Suprapubic skin (tissue), 4 donors: ENCODE measurements around the gene POLR1D. TPM values are rescaled to one million over a fixed set of nuclear protein-coding genes. Genes with fewer than 3 reads are reported as not detected.

ENCODE experiments used
- DNase-seq, 2 donors: peaks; one replicate each; pipeline ENCODE4 v3.0.0-alpha.2; 2019; ENCODE audit warnings: low spot score in 2 of 2
- H3K27ac ChIP-seq: fragments of 200-600 bp; sonication (generic); one replicate; pipeline ENCODE4 v1.5.1; 2019
- H3K27me3 ChIP-seq: fragments of 200-600 bp; sonication (generic); one replicate; pipeline ENCODE4 v1.5.1; 2019
- H3K36me3 ChIP-seq: fragments of 200-600 bp; sonication (generic); one replicate; pipeline ENCODE4 v1.5.1; 2019
- H3K4me1 ChIP-seq: fragments of 200-600 bp; sonication (generic); one replicate; pipeline ENCODE4 v1.5.1; 2019
- H3K4me3 ChIP-seq: fragments of 200-600 bp; sonication (generic); one replicate; pipeline ENCODE4 v1.5.1; 2019; ENCODE audit warnings: mild to moderate bottlenecking
- H3K9me3 ChIP-seq: fragments of 200-600 bp; sonication (generic); one replicate; pipeline ENCODE4 v1.5.1; 2019
- EP300 ChIP-seq: sonication (generic); formaldehyde crosslinking; IDR thresholded peaks from one replicate; pipeline ENCODE4 v1.6.1; 2017; ENCODE audit warnings: antibody characterized with exemption
- POLR2A ChIP-seq, 2 donors: fragments of 450-650 bp; IDR thresholded peaks; one replicate each; pipeline ENCODE4 v1.6.1; 2017; ENCODE audit warnings: antibody characterized with exemption in 2 of 2, mild to moderate bottlenecking in 2 of 2, moderate library complexity in 2 of 2
- POLR2AphosphoS5 ChIP-seq, 3 donors: sonication (generic); formaldehyde crosslinking; IDR thresholded peaks; one replicate each; pipeline ENCODE4 v1.6.1; 2017; ENCODE audit warnings: antibody characterized with exemption in 3 of 3
- WGBS: methylation state at CpG from one replicate; pipeline ENCODE4 v1.1.5; 2018; 5-methylcytosine and 5-hydroxymethylcytosine counted together
- total RNA-seq, 4 donors: library from RNA; depleted of rRNA; stranded (reverse); fragments of >200 nt; gene quantifications; one replicate each; pipeline ENCODE4 v1.1.0, GENCODE V29; 2016
- TF ChIP-seq, protein P1 (sequence below), 2 donors: fragments of 200-600 bp in 1 of 2; fragments of 450-650 bp in 1 of 2; sonication (generic) in 1 of 2; IDR thresholded peaks; one replicate each; pipeline ENCODE4 v1.5.1; 2016 to 2019; ENCODE audit warnings: antibody characterized with exemption in 2 of 2, mild to moderate bottlenecking in 1 of 2, moderate library complexity in 1 of 2

Gene POLR1D
- total RNA-seq, 4 donors from 2014 or later = 148 to 197 (median 177) TPM

DNA sequence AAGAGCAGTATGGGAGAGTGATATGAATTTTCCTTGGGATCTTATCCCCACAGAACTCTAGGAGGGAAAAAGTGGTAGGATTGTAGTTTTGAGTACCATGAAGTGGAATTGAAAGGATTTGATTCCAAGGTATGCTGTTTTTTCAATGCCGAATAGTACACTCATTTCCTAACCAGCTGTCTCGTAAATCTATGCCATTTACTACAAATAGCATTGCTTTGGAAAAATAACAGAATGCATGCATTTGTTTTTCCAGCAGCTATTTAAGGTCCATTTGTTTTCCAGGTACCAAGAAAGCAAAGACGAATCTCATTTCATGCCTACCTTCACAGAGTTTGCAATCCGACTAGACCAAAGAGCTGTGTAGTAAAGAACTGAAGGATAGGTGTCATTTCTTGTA, 10.5 kb downstream of the POLR1D start:
- DNase-seq = no peak
- H3K27ac ChIP-seq = no peak overlapping the region
- no peak for TF ChIP-seq EP300
- TF ChIP-seq, protein P1, sequence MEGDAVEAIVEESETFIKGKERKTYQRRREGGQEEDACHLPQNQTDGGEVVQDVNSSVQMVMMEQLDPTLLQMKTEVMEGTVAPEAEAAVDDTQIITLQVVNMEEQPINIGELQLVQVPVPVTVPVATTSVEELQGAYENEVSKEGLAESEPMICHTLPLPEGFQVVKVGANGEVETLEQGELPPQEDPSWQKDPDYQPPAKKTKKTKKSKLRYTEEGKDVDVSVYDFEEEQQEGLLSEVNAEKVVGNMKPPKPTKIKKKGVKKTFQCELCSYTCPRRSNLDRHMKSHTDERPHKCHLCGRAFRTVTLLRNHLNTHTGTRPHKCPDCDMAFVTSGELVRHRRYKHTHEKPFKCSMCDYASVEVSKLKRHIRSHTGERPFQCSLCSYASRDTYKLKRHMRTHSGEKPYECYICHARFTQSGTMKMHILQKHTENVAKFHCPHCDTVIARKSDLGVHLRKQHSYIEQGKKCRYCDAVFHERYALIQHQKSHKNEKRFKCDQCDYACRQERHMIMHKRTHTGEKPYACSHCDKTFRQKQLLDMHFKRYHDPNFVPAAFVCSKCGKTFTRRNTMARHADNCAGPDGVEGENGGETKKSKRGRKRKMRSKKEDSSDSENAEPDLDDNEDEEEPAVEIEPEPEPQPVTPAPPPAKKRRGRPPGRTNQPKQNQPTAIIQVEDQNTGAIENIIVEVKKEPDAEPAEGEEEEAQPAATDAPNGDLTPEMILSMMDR (IDR thresholded peaks at IDR 0.05) = no peak
- TF ChIP-seq POLR2A (IDR thresholded peaks at IDR 0.05) = no peak
- TF ChIP-seq POLR2AphosphoS5 (IDR thresholded peaks at IDR 0.05) = no peak
- no peaks in the 10 kb centered on the region for H3K36me3 ChIP-seq
- H3K4me3 ChIP-seq = no peak overlapping the region
- no peaks in the 10 kb centered on the region for H3K9me3 ChIP-seq
- WGBS = 84% methylated on average over 4 of the region's 4 CpGs
- H3K27me3 ChIP-seq = no peaks in the 10 kb centered on the region
- H3K4me1 ChIP-seq = peaks cover 36% of the 10 kb centered on the region

DNA sequence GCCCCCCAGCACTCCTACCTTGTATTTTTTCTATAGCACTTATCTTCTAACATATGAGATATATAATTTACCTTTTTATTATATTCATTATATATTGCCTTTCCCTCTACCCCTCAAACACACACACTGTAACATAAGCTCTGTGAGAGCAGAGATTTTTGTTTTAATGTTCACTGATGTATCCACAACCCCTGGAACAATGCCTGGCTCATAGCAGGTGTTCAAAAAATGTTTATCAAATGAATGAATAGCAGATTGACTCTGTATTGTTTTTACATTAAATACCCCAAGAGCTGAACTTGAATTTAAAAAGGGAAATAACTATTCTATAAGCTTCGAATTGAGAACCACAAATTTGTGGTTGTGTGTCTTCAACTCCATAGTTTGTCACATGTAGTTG, 11.0 kb downstream of the POLR1D start:
- Histone ChIP-seq H3K27ac (no peak overlapping the region), H3K9me3 (no peaks in the 10 kb centered on the region)
- WGBS = 93% methylated on average over 1 of the region's 1 CpG

DNA sequence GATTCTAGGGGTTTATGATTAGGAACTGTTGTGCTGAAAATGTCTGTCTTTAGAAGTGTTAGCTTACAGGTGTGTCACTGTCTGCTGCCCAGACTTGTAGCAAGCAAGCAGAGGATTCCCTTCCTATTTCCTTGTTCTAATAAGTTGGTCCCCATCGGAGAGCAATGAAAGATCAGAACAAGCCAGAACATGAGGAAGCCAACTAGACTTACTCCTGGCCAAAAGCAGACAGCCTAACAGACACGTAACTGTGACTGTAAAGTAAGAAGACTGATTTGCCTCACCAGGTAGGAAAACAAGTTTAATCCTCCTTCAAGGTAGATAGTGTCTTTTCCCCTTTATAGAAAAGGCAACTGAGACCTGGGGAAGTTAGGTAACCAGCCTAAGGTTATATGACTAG, 12.5 kb downstream of the POLR1D start:
- TF ChIP-seq EP300 (no peak), POLR2A (IDR thresholded peaks at IDR 0.05) (no peak), POLR2AphosphoS5 (IDR thresholded peaks at IDR 0.05) (peak in 1 of 3 donors; percentile 29)
- H3K27ac ChIP-seq = peak overlapping the region; percentile 60
- no peaks in the 10 kb centered on the region for H3K36me3 ChIP-seq
- H3K9me3 ChIP-seq = no peaks in the 10 kb centered on the region
- H3K4me3 ChIP-seq = no peak overlapping the region
- 34% methylated on average over 2 of the region's 2 CpGs for WGBS
- H3K4me1 ChIP-seq = peaks cover 54% of the 10 kb centered on the region
- DNase-seq = no peak
- H3K27me3 ChIP-seq = no peaks in the 10 kb centered on the region

More for the DNA sequence above, 11.0 kb downstream of the POLR1D start:
- TF ChIP-seq POLR2AphosphoS5 (IDR thresholded peaks at IDR 0.05) = no peak
- no peak for TF ChIP-seq POLR2A (IDR thresholded peaks at IDR 0.05)
- TF ChIP-seq, protein P1 (IDR thresholded peaks at IDR 0.05) = no peak
- TF ChIP-seq EP300 = no peak
- Histone ChIP-seq H3K27me3 (no peaks in the 10 kb centered on the region), H3K4me3 (no peak overlapping the region), H3K4me1 (peaks cover 39% of the 10 kb centered on the region), H3K36me3 (no peaks in the 10 kb centered on the region)
- no peak for DNase-seq

DNA sequence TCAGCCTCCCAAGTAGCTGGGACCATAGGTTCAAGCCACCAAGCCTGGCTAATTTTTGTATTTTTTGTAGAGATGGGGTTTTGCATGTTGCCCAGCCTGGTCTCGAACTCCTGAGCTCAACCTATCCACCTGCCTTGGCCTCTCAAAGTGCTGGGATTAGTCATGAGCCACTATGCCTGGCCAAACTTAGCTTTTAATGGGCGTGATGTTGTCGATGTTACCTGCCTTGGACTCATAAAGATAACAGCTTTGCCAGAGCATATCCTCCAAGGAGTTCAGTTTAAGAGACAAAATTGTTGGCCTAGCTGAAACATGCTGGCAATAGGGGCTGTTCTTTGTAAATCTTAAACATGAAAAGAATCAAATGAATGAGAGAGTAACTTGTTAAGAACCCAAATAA, 13.1 kb downstream of the POLR1D start:
- peaks cover 60% of the 10 kb centered on the region for H3K4me1 ChIP-seq
- no peaks in the 10 kb centered on the region for H3K36me3 ChIP-seq
- no peak for DNase-seq
- H3K27ac ChIP-seq = peak overlapping the region; percentile 57
- H3K27me3 ChIP-seq = no peaks in the 10 kb centered on the region
- TF ChIP-seq, protein P1 (IDR thresholded peaks at IDR 0.05) = no peak
- no peak for TF ChIP-seq POLR2AphosphoS5 (IDR thresholded peaks at IDR 0.05)
- TF ChIP-seq EP300 = no peak
- no peak for TF ChIP-seq POLR2A (IDR thresholded peaks at IDR 0.05)
- H3K4me3 ChIP-seq = no peak overlapping the region
- H3K9me3 ChIP-seq = no peaks in the 10 kb centered on the region
- WGBS = 43% methylated on average over 3 of the region's 3 CpGs

DNA sequence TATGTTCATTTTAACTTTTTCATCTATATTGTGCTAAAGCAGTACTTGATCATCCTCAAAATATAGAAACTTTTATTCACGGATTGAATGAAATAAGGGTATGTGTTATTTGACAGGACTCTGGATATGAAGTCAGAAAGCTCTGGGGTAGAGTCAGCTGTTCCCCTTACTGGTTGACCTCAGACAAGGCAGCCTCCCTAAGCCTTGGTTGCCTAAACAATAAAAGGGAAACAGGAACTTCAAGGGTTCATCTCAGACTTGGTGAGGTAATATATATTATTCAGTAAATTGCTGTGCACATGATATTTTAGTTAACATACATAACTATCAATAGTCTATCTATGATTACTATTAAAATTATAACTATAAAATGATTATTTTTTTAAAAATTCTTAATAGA, 13.6 kb downstream of the POLR1D start:
- H3K27ac ChIP-seq = no peak overlapping the region
- DNase-seq = no peak
- 61% methylated on average over 1 of the region's 1 CpG for WGBS
- H3K9me3 ChIP-seq = no peaks in the 10 kb centered on the region
- TF ChIP-seq POLR2A (IDR thresholded peaks at IDR 0.05) (no peak), EP300 (no peak), POLR2AphosphoS5 (IDR thresholded peaks at IDR 0.05) (no peak)
- TF ChIP-seq, protein P1 (IDR thresholded peaks at IDR 0.05) = no peak
- H3K36me3 ChIP-seq = no peaks in the 10 kb centered on the region
- no peaks in the 10 kb centered on the region for H3K27me3 ChIP-seq
- peaks cover 65% of the 10 kb centered on the region for H3K4me1 ChIP-seq
- no peak overlapping the region for H3K4me3 ChIP-seq
